Measurements from ENCODE around the gene PTPRT. TPM values are rescaled to one million over a fixed set of nuclear protein-coding genes. Genes with fewer than 3 reads are reported as not detected.

Gene PTPRT
- total and polyA plus RNA-seq, 2 donors (not counting 1 experiment from before 2014, with no cell fraction given) = not detected

DNA sequence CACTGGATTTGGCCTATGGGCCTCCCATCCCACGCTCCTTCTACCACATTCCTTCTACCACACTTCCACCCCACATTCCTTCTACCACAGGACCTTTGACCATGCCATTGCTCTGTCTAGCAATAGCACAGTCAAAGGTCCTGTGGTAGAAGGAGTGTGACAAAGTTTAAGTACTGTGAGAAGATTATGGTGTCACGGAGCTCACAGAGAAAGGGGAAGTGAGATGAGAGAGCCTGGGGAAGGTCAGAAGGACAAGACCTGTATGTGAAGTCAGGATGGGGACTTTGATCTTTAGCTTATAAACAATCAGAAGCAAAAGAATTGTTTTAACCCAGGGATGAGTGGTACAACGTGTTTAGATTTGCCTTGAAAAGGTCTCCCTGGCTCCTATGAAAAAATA, 1003.4 kb downstream of the PTPRT start:
- Histone ChIP-seq H3K79me2 (ENCODE audit: control insufficient read depth, insufficient read depth, low read length) (no peaks in the 10 kb centered on the region), H3K27me3 (ENCODE audit: control insufficient read depth, insufficient read depth, low read length) (no peaks in the 10 kb centered on the region), H3K9me3 (ENCODE audit: control insufficient read depth, insufficient read depth, low read depth, low read length) (no peaks in the 10 kb centered on the region), H3K4me3 (replicated peaks in 1 of 4; ENCODE audit: control extremely low read depth in 1 of 4, insufficient read depth in 1 of 4, low read depth in 3 of 4, low read length in 4 of 4) (no peak overlapping the region), H3K4me2 (ENCODE audit: extremely low read depth, insufficient read depth, low read length) (no peak overlapping the region), H3K27ac (ENCODE audit: insufficient read depth, low read length) (no peak overlapping the region), H4K20me1 (ENCODE audit: control insufficient read depth, extremely low read depth, insufficient read depth, low read length) (no peaks in the 10 kb centered on the region), H3K4me1 (ENCODE audit: control insufficient read depth, extremely low read depth, insufficient read depth, low read length) (no peaks in the 10 kb centered on the region), H3K9ac (ENCODE audit: insufficient read depth, low read length) (no peak overlapping the region), H2AFZ (ENCODE audit: low read length) (no peak overlapping the region), H3K36me3 (ENCODE audit: control insufficient read depth, insufficient read depth, low read length) (no peaks in the 10 kb centered on the region)
- DNase-seq (ENCODE audit: low read depth in 2 of 2) = no peak
- TF ChIP-seq CTCF (conservative IDR thresholded peaks at IDR 0.05 in 1 of 2, IDR thresholded peaks at IDR 0.05 in 1 of 2; ENCODE audit: low read depth in 1 of 2, low read length in 2 of 2) (no peak), EZH2 (IDR thresholded peaks at IDR 0.05; ENCODE audit: low read length, missing control alignments) (no peak)

- no peaks in the 10 kb centered on the region for H3K27me3 ChIP-seq (ENCODE audit: control insufficient read depth, insufficient read depth, low read length)
- H3K79me2 ChIP-seq (ENCODE audit: control insufficient read depth, insufficient read depth, low read length) = no peaks in the 10 kb centered on the region
- H4K20me1 ChIP-seq (ENCODE audit: control insufficient read depth, extremely low read depth, insufficient read depth, low read length) = no peaks in the 10 kb centered on the region
- DNase-seq (ENCODE audit: low read depth in 2 of 2) = no peak
- H3K4me1 ChIP-seq (ENCODE audit: control insufficient read depth, extremely low read depth, insufficient read depth, low read length) = no peaks in the 10 kb centered on the region
- no peaks in the 10 kb centered on the region for H3K36me3 ChIP-seq (ENCODE audit: control insufficient read depth, insufficient read depth, low read length)
- H3K9ac ChIP-seq (ENCODE audit: insufficient read depth, low read length) = no peak overlapping the region
- TF ChIP-seq CTCF (conservative IDR thresholded peaks at IDR 0.05 in 1 of 2, IDR thresholded peaks at IDR 0.05 in 1 of 2; ENCODE audit: low read depth in 1 of 2, low read length in 2 of 2) = no peak
- TF ChIP-seq EZH2 (IDR thresholded peaks at IDR 0.05; ENCODE audit: low read length, missing control alignments) = no peak
- H3K27ac ChIP-seq (ENCODE audit: insufficient read depth, low read length) = no peak overlapping the region
- H3K4me2 ChIP-seq (ENCODE audit: extremely low read depth, insufficient read depth, low read length) = no peak overlapping the region
- no peaks in the 10 kb centered on the region for H3K9me3 ChIP-seq (ENCODE audit: control insufficient read depth, insufficient read depth, low read depth, low read length)
- H2AFZ ChIP-seq (ENCODE audit: low read length) = no peak overlapping the region
- H3K4me3 ChIP-seq (replicated peaks in 1 of 4; ENCODE audit: control extremely low read depth in 1 of 4, insufficient read depth in 1 of 4, low read depth in 3 of 4, low read length in 4 of 4) = no peak overlapping the region
These were observed 1006.6 kb downstream of the PTPRT start for GRCh38 chr20:42183147-42183546.

DNA sequence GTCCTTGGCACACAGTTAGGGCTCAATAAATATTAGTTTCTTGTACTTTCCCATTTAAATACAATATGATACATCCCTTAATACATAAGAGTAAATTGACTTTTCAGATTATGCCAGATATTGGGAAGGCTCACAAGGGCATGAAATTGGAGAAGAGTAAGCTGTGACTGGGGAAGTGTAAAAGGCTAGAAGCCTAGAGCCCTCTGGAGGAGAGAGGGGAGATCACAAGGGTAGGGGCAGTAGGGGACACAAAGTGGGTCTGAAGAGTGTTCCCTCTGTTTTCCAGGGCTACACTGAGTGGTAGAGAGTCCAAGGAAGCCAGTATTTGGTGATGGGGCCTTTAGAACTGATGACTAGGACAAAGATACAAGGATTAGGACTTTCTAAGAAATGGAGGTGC, 1008.6 kb downstream of the PTPRT start:
- TF ChIP-seq EZH2 (IDR thresholded peaks at IDR 0.05; ENCODE audit: low read length, missing control alignments) = no peak
- no peak for TF ChIP-seq CTCF (conservative IDR thresholded peaks at IDR 0.05 in 1 of 2, IDR thresholded peaks at IDR 0.05 in 1 of 2; ENCODE audit: low read depth in 1 of 2, low read length in 2 of 2)
- no peaks in the 10 kb centered on the region for H3K9me3 ChIP-seq (ENCODE audit: control insufficient read depth, insufficient read depth, low read depth, low read length)
- no peak for DNase-seq (ENCODE audit: low read depth in 2 of 2)
- H3K4me3 ChIP-seq (replicated peaks in 1 of 4; ENCODE audit: control extremely low read depth in 1 of 4, insufficient read depth in 1 of 4, low read depth in 3 of 4, low read length in 4 of 4) = no peak overlapping the region
- H3K27me3 ChIP-seq (ENCODE audit: control insufficient read depth, insufficient read depth, low read length) = no peaks in the 10 kb centered on the region
- H3K9ac ChIP-seq (ENCODE audit: insufficient read depth, low read length) = no peak overlapping the region
- H2AFZ ChIP-seq (ENCODE audit: low read length) = no peak overlapping the region
- H3K4me1 ChIP-seq (ENCODE audit: control insufficient read depth, extremely low read depth, insufficient read depth, low read length) = no peaks in the 10 kb centered on the region
- no peaks in the 10 kb centered on the region for H3K79me2 ChIP-seq (ENCODE audit: control insufficient read depth, insufficient read depth, low read length)
- H3K36me3 ChIP-seq (ENCODE audit: control insufficient read depth, insufficient read depth, low read length) = no peaks in the 10 kb centered on the region
- no peak overlapping the region for H3K27ac ChIP-seq (ENCODE audit: insufficient read depth, low read length)
- H3K4me2 ChIP-seq (ENCODE audit: extremely low read depth, insufficient read depth, low read length) = no peak overlapping the region
- H4K20me1 ChIP-seq (ENCODE audit: control insufficient read depth, extremely low read depth, insufficient read depth, low read length) = no peaks in the 10 kb centered on the region
